Measurements from ENCODE around the gene LRIF1. TPM values are rescaled to one million over a fixed set of nuclear protein-coding genes. Genes with fewer than 3 reads are reported as not detected.
"Not testable (repeated sequence)": the region's sequence is repeated elsewhere in the genome, so short reads cannot be mapped to it uniquely, and the experiment has no call there.

Gene LRIF1, protein sequence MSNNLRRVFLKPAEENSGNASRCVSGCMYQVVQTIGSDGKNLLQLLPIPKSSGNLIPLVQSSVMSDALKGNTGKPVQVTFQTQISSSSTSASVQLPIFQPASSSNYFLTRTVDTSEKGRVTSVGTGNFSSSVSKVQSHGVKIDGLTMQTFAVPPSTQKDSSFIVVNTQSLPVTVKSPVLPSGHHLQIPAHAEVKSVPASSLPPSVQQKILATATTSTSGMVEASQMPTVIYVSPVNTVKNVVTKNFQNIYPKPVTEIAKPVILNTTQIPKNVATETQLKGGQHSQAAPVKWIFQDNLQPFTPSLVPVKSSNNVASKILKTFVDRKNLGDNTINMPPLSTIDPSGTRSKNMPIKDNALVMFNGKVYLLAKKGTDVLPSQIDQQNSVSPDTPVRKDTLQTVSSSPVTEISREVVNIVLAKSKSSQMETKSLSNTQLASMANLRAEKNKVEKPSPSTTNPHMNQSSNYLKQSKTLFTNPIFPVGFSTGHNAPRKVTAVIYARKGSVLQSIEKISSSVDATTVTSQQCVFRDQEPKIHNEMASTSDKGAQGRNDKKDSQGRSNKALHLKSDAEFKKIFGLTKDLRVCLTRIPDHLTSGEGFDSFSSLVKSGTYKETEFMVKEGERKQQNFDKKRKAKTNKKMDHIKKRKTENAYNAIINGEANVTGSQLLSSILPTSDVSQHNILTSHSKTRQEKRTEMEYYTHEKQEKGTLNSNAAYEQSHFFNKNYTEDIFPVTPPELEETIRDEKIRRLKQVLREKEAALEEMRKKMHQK
- 10 to 100 TPM in 1 of 4 donors, 1 to 10 TPM in 3; 6.4 to 10.2 (median 7.4) TPM for total RNA-seq

DNA sequence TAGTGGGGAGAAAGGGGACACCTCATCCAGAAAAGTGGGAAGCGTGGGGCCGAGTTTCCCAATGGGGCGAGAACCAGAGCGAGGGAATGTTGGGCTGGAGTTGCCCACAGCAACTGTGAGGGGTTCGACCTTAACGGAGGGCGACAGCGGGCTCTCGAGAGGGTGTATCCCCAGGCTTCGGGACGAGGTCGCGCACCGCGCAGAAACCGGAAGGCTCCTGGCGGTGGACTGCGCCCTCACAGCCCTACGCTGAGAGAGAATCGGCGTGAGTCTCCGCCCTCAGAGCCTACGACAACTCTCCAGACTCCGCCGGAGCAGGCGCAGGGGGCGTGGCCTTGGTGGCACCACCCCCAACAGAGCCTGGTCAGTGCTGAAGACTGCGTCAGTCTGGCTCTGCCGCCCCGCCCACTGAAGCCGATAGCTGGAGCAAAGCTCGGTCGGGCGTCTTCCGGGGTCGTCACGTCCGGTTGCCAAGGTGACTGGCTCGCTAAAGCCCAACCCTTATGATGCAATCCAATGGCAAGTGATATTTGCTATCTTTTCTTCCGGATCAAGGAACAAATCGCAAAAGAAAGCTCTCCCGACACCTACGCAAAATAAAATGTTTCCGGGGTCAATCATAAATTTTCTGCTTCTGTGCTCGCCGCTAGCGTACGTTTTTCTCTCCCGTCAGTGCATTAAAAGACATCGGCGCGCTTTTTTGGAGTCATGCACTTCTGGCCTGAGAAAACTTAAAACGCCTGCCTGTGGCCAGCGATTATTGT, at the start of gene LRIF1:
TSS of gene LRIF1 (minus strand) at position 232 of the 764 bp plus-strand sequence. CDS start 234 bp downstream, outside the sequence.
- TF ChIP-seq POLR2AphosphoS5 (IDR thresholded peaks at IDR 0.05), result peak; percentile 93
- peak; percentile 79 to 86 for TF ChIP-seq POLR2A (IDR thresholded peaks at IDR 0.05)
- no peak for TF ChIP-seq EP300 (IDR thresholded peaks at IDR 0.05)
- TF ChIP-seq, protein P1, sequence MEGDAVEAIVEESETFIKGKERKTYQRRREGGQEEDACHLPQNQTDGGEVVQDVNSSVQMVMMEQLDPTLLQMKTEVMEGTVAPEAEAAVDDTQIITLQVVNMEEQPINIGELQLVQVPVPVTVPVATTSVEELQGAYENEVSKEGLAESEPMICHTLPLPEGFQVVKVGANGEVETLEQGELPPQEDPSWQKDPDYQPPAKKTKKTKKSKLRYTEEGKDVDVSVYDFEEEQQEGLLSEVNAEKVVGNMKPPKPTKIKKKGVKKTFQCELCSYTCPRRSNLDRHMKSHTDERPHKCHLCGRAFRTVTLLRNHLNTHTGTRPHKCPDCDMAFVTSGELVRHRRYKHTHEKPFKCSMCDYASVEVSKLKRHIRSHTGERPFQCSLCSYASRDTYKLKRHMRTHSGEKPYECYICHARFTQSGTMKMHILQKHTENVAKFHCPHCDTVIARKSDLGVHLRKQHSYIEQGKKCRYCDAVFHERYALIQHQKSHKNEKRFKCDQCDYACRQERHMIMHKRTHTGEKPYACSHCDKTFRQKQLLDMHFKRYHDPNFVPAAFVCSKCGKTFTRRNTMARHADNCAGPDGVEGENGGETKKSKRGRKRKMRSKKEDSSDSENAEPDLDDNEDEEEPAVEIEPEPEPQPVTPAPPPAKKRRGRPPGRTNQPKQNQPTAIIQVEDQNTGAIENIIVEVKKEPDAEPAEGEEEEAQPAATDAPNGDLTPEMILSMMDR (IDR thresholded peaks at IDR 0.05), result peak in 3 of 4 experiments; percentile 32 to 67 (median 66)
- Histone ChIP-seq H3K36me3 (peaks cover 0 to 5% of the 10 kb centered on the region in 2 donors), H3K4me1 (peaks cover 0 to 13% (median 0%) of the 10 kb centered on the region in 3 donors), H3K9me3 (peaks cover 0 to 52% (median 0%) of the 10 kb centered on the region in 3 donors), H3K4me3 (peak within 1 kb of the TSS; percentile 58 to 64), H3K27me3 (peaks cover 29% of the 10 kb centered on the region), H3K27ac (peak within 1 kb of the TSS; percentile 76 to 95 (median 90))
- peak; percentile 100 for ATAC-seq
- WGBS, 2 donors (ENCODE audit: low coverage in 1 of 2), result 4 to 6% methylated on average over 15 to 25 of the region's 54 CpGs

DNA sequence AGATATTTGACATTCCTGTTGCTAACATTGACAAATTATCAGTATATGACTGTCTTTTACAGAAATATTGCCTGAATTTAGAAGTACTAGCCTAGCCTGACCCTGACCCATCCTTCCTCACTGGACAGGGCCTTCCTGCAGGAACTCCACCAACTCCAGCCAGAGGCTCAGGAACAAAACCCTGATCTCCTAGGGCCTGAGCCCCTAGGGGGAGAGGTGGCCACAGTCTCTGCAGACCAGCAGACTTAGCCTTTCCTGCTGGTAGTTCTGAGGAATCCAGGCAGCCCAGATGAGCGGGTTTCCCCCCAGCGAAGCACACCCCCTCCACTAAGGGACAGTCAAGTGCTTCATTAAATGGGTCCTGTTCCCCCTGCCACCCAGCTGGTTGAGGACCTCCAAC, 44.3 kb upstream of the LRIF1 start:
- no peaks in the 10 kb centered on the region for H3K4me1 ChIP-seq
- no peak overlapping the region for H3K4me3 ChIP-seq
- no peaks in the 10 kb centered on the region for H3K27me3 ChIP-seq
- TF ChIP-seq POLR2A (IDR thresholded peaks at IDR 0.05), result no peak
- no peak for TF ChIP-seq EP300 (IDR thresholded peaks at IDR 0.05)
- no peak for TF ChIP-seq POLR2AphosphoS5 (IDR thresholded peaks at IDR 0.05)
- TF ChIP-seq, protein P1 (IDR thresholded peaks at IDR 0.05), result no peak
- H3K9me3 ChIP-seq, result peaks cover 0 to 49% (median 0%) of the 10 kb centered on the region in 3 donors
- H3K27ac ChIP-seq, result no peak overlapping the region
- WGBS, 2 donors (ENCODE audit: low coverage in 1 of 2), result 60 to 100% methylated on average over 1 of the region's 2 CpGs
- ATAC-seq, result no peak
- no peaks in the 10 kb centered on the region for H3K36me3 ChIP-seq

DNA sequence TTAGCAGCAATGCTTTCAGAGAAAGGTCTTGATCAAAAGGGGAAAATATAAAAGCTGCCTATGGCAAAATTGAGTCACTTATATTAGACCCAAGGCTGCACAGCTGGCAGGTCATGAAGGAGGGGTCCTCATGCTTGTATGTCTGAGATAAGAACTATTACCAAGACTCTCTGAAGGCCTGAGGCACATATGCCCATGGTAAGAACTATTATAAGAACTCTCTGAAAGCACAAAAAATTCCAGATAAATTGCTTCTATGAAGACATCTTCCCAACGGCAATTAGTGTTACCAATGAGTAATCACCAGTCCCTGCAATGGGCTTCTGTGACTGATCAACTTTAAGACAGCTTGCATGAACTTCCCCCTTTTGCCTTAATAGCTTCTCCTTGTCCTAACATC, 42.8 kb upstream of the LRIF1 start:
- Histone ChIP-seq H3K36me3 (no peaks in the 10 kb centered on the region), H3K27ac (no peak overlapping the region), H3K9me3 (peaks cover 0 to 42% (median 0%) of the 10 kb centered on the region in 3 donors), H3K27me3 (no peaks in the 10 kb centered on the region), H3K4me1 (no peaks in the 10 kb centered on the region), H3K4me3 (no peak overlapping the region)
- no peak for ATAC-seq
- 72 to 92% methylated on average over 1 of the region's 1 CpG for WGBS, 2 donors (ENCODE audit: low coverage in 1 of 2)
- no peak for TF ChIP-seq POLR2AphosphoS5 (IDR thresholded peaks at IDR 0.05)
- TF ChIP-seq, protein P1 (IDR thresholded peaks at IDR 0.05), result no peak
- no peak for TF ChIP-seq POLR2A (IDR thresholded peaks at IDR 0.05)
- no peak for TF ChIP-seq EP300 (IDR thresholded peaks at IDR 0.05)

DNA sequence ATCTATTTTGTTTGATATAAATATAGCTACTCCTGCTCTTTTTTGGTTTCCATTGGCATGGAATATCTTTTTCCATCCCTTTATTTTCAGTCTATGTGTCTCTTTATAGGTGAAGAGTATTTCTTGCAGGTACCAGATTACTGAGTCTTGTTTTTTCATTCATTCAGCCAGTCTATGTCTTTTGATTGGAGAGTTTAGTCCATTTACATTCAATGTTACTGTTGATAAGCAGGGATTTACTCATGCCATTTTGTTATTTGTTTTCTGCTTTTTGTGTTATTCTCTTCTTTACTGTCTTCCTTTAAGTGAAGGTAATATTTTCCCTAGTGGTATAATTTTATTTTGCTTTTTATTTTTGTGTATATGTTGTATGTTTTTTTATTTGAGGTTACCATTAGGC, 35.9 kb upstream of the LRIF1 start:
- H3K27me3 ChIP-seq, H3K36me3 ChIP-seq, H3K4me1 ChIP-seq, H3K27ac ChIP-seq, H3K4me3 ChIP-seq, ATAC-seq: not testable (repeated sequence)
- H3K9me3 ChIP-seq, result peaks cover 0 to 25% (median 0%) of the 10 kb centered on the region in 3 donors

DNA sequence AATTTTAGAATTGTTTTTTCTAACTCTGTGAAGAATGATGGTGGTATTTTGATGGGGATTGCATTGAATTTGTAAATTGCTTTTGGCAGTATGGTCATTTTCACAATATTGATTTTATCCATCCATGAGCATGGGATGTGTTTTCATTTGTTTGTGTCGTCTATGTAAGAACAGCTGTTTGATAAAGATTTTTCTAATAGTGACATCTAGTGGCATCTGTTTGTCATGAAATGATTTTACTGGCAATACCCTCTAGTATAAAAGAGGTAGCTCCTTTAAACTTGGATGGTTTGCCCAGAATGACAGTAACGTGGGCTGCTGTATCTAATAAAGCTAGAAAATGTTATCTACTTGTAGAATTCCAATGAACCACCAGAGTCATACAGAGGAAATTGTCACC, 28.6 kb upstream of the LRIF1 start:
- H3K4me3 ChIP-seq, H3K36me3 ChIP-seq, H3K4me1 ChIP-seq, H3K27ac ChIP-seq, H3K27me3 ChIP-seq, ATAC-seq: not testable (repeated sequence)
- H3K9me3 ChIP-seq, result peaks cover 0 to 13% (median 0%) of the 10 kb centered on the region in 3 donors
- 31 to 46% methylated on average over 2 of the region's 2 CpGs for WGBS, 2 donors (ENCODE audit: low coverage in 1 of 2)

DNA sequence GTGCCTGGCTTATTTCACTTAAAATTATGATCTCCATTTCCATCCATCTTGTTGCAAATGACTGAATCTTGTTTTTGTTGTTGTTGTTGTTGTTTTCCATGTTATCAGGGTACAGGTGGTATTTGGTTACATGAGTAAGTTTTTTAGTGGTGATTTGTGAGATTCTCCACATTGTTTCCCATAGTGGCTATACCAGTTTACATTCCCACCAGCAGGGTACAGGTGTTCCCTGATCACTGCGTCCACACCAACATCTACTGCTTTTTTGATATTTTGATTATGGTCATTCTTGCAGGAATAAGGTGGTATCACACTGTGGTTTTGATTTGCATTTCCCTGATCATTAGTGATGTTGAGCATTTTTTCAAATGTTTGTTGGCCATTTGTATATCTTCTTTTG, 27.6 kb upstream of the LRIF1 start:
- H3K36me3 ChIP-seq, H3K27me3 ChIP-seq, H3K4me1 ChIP-seq, H3K4me3 ChIP-seq, H3K27ac ChIP-seq, H3K9me3 ChIP-seq, ATAC-seq: not testable (repeated sequence)
- WGBS, 2 donors (ENCODE audit: low coverage in 1 of 2), result 50 to 100% methylated on average over 1 of the region's 1 CpG
